NCI-H510A (cell line): ENCODE results near the gene CHRNA4.

Experiments used
- DNase-seq: peaks from one replicate; lab custom pipeline; 2025; lab: John Stamatoyannopoulos, UW

CHRNA4 gene

DNA sequence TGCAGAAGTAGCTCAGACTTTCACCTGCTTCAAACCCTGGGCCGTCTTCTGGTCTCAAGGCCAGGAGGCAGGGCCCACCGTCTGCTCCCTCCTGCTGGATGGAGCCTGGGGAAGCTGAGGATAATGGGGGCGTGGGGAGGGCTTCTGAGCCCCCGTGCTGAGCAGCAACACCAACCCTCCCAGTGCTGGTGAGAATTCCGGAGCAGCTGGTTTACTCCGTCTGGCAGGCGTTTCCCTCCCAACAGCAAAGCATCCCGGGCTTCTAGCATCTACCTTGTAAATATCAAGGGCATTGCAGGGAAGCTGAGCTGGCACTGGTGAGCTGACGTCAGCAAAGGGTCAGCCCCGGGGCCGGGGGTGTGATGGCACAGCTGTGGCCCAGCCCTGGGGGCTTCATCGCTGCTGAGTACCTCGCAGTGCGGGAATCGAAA is 16.8 kb upstream of the CHRNA4 start:
- no peak for DNase-seq

DNA sequence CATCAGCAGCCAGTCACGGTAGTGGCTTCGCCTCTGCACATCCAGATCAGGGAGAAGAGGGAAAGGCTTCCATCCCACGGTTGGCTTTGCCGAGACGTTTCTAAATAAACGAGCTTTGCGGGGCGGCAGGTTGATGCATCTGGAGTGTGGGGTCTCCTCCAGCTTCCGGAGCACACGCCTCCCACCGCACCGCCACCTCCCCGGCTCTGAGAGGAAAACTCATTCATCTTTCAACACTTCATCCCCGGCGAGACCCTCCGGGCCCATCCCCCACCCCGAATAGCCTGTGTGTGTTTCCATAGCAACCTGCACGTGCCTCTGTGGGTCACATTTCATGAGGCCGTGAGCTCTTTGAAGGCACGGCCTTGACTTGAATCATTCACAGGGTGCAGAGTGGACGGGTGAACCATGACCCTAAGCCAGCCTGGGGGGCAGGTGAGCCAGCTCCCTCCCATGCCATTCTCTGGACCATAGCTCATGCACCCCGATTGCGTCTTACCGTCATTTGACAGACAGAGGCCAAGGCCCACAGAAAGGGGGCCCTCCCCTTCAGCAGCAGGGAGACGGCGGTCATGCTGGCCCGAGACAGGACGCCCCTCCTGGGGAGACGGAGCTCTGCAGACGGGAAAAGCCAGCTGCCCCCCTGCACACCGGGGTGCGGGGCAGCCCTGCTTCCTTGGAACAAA is 16.2 kb upstream of the CHRNA4 start:
- no peak for DNase-seq

DNA sequence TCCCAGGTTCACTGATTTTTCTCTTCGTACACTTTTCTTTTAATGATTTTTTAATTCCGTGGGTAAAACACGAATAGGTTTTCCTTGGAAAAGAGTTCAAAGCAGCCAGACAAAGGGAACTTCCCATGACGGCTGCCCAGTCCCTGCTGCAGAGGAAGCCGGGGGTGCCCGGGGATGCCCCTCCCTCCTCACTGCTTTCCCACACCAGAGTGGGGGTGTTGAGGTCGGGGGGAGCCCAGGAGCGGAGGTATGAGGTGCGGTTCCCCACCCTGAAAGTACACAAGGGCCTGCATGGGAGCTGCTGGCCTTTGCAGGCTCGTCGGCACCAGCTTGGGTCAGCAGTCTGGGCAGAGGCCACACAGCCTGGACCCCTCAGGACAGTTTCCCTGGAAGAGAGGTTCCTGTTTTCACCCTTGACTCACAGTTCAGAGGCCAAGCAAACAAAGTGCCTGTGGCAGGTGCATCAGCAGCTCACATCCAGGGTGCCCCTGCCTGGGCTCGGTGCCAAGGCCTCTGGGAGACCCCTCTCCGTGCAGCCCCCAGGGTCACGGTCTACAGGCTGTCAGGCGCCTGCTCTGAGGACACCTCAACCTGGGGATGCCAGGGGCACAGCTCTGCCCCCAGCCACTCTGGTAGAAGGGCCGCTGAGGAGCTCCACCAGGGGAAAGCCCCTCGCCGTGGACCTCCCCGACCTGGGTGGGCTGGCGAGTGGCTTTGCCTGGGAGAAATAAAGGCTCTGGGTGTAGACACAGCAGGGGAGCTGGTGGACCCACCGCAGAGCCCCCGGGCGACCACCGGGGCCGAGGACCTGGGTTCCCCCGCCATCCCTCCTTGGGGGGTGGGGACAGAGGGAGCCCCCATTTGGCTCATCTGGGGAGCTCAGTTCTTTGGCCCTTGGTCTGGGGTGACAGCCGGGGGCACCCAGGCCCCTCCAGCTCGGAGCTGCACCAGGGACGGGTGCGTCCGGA is 15.4 kb upstream of the CHRNA4 start:
- DNase-seq: no peak

DNA sequence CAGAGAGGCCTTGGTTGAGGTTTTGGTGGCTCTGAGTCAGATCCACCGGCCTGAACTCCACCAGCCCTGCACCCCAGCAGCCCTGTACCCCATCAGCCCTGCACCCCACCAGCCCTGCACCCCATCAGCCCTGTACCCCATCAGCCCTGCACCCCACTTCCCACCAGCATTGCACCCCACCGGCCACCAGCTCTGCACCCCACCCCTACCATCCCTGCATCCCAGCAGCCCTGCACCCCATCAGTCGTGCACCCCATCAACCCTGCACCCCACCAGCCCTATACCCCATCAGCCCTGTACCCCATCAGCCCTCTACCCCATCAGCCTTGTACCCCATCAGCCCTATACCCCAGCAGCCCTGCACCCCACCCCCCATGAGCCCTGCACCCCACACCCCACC is 14.3 kb upstream of the CHRNA4 start:
- no peak for DNase-seq

DNA sequence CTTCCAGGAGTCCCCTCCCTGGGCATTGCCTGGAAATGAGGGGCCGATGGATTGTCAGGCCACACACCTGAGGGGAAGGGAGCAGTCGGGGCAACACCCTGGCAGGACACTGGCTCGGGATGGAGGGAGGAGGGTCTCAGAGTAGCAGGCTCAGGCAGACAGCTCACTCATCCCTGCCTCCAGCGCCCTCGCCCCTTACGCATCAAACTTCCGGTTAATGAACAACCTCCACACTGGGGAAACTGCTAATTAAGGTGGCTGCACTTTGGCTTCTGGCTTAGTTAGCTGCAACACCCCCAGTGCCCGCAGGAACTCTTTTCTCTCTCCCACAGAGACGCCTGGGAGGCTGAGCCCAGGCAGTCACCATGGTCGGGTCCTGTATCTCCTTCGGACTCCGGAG is 13.4 kb upstream of the CHRNA4 start:
- DNase-seq: no peak

DNA sequence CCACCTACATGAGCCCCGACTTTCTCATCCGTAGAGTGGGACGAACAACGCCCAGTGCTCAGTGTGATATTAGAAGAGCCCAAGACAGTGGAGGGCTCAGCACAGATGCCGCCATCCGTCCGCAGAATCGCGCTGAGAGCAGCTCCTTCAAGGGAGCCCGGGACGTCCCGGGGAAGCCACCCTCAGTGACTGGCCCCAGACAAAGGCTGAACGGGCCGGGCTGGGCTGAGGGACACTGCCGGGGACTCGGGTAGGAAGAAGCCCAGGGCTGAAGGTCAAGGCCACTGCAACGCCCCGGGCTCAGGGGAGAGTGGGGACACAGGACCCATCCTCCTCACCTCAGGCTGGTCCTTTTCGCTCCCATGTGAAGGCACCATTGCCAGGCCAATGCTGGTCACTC is 12.8 kb upstream of the CHRNA4 start:
- no peak for DNase-seq

DNA sequence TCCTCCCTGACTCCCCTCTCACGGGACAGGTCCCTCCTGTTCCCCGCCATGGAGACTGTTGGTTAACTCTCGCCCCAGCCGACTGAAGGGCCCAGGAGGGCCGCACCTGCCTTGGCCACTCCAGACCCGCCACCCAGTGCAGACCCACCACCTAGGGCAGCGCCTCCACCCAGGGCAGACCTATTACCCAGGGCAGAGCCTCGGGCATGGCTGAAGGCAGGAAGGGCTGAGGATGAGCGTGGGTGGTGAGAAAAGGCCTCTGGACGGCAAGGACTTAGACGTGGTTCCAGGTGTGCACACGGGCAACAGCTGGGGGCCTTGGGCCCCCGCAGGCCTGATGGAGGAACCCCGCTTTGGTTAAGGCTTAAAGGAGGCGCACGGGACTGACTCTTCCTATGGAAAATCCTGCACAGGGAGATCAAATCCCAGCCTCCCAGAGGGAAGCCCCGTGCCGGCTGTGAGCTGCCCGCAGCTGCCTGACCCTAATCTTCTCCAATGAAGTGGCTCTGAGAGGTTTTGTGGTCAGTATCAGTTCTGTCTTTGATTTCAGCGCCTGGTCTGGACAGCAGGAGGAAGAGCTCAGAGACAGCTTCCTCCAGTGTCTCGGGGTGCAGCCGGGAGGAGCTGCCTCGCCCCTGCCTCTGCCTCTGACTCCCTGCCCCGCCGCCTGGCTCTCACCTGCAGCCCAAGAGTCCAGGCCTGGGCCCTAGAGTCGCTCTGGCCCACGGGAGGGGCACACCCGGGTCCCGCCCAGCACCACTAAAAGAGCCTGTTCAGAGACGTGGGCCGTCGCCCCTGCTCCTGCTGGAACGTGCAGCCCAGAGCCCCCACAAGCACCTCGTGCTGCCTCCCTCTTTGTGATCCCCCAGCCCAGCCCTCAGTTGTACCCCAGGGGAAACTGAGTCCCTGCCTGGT is 12.1 kb upstream of the CHRNA4 start:
- no peak for DNase-seq

DNA sequence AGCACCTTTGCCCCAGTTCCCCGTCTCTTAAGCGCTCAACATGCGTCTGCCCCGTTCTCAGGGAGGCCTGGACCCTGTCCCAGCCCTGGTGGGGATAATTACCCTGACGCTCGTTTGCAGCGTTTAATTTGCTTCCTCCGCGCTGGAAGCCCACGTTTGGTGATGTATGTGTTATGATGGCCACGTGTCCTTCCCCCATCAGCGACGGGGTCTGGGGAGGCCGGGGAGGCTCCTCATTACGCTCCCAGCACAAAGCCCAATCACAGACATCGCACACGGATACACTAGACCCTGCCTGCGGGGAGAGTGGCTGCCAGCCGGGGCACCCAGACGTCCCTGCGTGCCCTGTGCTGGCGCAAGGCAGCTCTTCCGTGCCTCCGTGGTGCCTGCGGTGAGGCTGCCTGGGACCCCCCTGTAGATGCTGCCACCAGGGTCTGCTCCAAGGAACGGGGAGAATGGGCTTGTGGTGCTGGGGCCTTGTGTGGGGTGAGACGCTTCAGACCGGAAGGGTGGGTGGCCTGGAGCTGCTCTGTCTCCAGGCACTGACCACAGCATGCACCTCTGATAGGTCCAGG is 10.2 kb upstream of the CHRNA4 start:
- no peak for DNase-seq

DNA sequence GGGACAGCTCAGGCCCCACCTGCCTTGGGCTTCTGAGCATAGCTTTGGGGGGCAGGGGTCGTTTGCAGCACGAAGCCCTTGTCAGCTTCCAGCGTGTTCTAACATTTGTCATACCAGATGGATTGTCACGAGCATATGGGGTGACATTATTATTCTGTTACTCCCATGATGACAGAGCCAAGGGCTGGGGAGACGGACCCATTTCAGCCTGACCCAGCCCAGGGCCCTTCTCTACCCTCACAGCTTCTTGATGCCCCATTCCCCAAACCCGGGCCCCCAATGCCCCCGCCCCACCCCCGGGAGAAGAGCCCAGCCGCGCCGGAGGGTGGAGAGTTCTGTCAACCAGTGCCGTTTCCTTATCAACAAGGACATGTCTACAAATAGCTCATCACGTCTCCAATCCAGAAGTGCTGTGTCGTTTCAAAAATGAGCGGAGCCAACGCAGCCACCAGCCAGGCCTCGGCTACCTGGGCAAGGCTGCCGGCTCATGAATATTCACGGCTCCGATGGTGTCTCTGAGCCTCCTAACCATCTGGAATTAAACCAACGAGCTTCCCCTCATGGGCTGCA is 9.6 kb upstream of the CHRNA4 start:
- no peak for DNase-seq

DNA sequence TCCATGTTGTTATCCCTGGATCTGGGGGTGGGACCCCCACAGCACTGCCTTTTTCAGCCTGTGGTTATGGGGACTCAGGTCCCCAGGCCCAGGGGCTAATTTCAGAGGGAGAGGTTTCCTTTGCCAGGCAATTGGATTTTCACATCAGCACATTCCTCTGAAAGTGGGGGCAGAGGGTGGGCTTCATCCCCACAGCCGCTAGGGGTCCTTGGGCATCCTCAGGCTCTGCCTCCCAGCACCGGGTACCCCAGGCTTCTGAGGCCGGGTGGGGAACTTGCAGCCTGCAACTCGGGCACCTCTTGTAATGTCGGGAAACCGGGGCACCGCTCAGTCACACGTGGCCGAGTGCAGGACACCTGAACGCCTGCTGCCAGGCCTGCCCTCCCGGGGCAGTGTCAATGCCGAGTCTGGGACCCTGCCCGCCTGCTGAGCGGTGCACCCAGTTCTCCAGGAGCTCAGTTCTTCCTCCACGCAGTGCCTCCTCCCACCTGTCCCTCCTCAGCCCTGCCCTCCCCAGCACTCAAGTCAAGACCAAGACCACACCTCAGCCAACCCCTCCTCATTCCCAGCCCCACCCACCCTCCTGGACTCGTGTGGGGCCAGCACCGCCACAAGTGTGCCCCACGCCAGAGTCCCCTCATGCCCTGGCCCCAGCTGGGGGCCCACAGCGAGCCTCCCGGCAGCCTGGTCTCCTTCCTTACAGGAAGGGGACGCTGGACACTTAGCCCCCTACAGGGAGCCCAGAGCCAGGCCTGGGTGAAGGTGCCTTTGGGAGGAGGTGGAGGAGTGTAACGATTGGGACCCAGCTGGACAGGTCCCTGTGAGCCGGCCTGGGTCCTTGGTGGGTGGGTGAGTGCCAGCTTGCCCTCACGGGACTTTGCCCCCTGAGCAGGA is 8.8 kb upstream of the CHRNA4 start:
- DNase-seq: no peak

DNA sequence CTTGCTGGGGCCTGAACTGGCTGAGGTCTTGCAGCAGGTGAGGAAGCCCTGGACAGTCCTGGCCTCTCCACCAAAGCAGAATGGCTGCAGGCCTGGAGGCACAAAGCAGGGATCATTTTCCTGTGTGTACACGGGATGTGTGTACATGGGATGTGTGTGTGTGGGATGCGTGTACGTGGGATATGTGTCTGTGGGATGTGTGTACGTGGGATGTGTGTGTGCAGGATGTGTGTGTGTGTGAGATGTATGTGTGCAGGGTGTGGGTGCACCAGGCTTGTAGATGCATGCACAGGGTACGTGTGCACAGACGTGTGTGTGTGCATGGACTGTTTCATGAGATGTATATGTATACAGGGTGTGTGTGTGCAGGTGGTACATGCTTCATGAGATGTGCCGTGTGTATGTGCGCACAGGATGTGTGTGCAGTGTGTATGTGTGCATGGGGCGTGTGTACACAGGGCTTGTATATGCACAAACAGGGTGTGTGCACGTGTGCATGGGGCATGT is 7.9 kb upstream of the CHRNA4 start:
- no peak for DNase-seq

DNA sequence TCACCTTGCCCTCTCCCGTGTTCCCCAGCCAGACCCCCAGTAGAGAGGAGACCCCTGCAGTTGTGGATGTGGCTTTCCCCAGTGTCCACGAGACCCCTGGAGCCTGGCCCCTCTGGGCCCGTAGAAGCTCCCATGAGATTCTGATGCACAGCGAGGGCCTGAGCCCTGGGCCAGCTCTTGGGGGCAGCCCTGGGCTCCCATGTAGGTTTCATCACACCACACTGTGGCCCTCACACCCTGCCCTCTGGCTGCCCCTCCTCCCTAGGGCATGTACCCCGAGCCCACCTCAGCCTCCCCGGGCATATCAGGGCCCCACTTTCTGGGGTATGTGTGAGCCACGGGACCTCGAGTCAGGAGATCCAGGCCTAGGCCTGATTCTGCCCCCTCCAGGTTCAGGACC is 7.0 kb upstream of the CHRNA4 start:
- no peak for DNase-seq

DNA sequence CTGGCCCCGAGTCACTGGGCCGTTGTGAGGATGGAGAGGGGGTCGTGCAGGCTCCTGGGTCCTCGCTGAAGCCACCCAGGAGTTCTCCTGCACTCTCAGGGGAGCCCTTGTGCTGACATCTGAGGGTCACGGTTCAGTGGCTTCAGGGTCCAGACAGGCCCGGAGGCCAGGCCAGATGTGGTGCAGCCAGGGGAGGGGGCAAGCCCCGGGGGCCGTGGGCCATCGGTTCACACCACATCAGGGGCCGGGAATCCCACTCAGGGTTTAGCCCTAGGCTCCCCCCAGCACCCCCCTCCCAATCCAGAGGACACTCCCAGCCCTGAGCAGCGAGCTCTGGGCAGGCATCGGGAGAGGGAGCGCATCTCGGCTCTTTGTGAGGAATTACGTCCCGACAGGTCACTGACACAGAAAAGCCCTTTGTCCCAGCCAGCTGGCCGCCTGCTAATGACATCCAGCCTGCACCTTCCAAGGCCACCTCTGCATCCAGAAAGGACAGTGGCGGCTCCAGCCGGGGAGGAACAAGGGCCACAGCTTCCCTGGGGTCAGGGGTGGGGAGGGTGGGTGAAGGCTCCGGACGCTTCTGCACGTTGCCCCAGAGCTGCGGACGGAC is 6.4 kb upstream of the CHRNA4 start:
- DNase-seq: no peak

DNA sequence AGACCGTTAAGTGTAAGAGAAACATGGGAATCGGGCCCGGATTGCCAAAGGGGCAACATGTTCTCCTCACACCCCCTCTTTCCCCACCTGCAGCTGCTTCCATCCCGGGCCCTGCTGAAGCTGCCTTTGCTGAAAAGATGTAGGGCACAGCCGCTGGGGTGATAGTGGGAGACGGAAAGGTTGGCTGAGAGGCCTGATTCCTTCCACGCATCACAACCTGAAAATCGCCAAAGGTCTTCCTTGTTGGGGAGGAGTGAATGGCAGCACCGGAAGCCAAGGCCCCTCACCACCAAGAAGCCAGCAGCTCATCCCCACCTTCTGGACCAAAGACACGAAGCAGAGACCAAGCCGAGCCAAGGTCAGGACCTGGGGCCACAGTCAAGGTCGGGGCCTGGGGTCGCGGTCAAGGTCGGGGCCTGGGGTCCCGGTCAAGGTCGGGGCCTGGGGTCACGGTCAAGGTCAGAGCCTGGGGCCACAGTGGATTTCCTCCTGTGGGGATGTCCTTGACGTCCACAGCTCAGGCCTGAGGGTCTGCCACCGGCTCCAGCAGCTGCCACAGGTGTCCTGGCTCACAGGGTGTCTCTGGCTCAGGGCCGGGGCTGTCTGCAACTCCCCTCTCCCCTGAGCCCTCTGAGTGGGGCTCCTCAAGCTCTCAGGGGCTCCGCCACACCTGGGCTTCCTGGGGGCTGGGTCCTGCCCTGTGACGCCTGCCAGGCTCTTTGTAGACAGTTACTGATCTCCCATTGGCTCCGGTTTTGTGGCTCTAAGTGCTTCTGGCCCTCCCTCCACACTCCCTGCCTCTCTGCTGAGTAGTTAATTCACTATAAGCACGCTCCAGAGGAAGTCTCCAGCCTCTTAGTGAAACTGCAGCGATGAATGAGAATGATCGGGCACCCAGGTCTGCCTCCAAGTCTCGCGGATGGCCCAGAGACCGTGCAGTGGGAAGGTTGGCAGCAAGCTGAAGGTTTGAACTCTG is 5.5 kb upstream of the CHRNA4 start:
- no peak for DNase-seq

DNA sequence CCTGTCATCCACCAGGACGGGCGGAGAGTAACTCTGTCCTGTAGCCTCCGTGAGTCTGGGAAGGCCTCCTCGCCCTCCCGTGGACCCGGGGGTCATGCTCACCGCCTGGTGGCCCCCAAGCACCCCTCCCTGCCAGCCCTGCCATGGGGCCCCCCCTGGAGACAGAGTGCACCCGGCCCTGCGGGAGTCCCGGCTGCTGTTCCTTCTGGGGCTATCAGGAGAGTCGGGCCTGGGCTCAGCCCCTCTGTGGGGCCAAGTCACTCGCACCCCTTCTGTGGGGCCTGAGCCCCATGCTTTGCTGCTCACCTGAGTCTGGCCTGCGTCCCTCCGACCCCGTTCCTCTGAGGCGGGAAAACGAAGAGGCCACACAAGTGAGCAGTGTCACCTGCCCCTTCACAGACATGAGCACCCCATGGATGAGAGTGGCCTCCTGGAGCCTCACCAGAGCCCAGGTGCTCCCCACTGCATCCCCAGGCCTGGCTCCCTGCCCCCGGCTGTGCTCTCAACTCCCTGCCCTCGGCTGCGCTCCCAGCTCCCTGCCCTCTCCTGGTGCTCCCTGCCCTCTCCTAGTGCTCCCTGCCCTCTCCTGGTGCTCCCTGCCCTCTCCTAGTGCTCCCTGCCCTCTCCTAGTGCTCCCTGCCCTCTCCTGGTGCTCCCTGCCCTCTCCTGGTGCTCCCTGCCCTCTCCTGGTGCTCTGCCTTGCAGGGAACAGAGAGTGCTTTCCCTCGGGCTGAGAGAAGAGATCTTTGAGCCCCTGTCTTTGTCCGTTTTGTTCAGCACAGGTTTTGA is 4.6 kb upstream of the CHRNA4 start:
- no peak for DNase-seq

DNA sequence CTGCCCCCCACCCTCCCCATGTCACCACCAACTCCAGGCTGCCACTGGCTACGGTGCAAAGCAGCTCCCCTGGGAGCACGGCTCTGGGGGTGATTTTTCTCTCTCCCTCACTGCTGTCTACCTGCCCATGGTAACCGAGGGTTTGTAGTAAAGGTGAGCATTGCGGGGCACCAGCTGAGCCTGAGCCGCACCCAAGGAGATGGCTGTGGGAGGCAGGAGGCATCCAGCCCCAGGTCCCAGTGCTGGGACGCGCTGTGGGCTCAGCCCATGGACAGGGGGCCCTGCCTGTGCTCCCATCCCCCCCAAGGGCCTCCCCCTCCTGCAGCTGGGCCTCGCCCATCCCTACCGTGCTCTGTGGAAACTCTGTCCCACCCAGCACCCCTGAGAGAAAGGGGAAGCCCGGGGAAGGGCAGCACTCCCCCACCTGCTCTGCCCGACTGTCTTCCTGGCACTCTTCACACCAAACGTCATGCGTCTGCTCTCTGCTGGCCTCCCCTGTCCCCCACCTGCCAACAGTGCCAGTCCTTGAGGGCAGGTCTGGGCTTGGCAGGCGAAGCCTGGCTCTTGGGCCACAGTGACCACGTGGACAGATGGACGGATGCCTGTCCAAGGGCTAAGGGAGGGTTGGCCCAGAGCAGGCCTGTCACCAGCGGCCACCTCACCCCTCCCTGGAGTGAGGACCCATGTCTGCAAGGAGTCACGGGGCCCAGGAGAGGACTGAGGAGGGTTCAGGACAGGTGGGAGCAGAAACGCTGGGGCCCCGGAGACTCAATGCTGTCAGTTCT is 3.8 kb upstream of the CHRNA4 start:
- DNase-seq: no peak

DNA sequence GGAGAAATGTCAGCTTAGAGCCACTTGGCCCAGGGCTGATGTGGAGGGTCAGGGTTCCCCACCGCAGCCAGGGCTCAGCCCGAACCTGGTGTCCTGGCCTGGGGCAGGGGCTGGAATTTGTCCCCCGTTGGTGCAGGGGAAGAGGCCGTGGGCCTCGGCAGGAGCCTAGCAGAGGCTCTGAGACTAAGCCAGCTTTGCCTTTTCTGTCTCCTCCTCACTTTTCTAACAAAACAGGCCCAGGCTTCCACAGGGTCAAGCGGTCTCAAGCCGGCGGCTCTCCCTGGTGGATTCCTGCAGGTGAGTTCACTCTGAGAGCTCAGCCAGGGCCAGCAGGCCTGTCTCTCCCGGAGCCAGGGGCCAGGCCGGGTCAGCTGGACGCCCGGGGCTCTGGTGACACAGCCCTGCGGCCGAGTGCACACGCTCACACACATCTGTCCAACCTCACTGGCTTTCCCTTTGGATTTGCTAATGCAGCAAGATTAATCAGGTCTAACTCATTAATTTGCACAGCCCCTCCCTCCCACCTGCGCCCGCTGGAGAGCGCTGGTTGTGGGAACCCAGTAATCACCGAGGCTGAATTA is 2.9 kb upstream of the CHRNA4 start:
- no peak for DNase-seq
